ENCODE measurements around the gene ABCG4.
"Not testable (repeated sequence)": the region's sequence is repeated elsewhere in the genome, so short reads cannot be mapped to it uniquely, and the experiment has no call there.

The ABCG4 gene

DNA sequence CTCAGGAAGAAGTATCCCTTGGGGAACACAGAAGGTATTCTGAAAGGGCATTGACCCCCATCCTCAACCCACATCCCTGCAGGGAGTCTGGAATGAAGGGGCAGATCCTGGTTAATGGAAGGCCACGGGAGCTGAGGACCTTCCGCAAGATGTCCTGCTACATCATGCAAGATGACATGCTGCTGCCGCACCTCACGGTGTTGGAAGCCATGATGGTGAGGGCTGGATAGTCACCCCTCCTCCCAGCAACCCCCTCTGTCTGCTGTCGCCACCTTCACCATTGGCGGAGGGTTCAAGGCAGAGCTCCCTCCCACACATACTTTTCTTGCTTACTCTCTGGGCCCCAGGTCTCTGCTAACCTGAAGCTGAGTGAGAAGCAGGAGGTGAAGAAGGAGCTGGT lies 5.3 kb downstream of the ABCG4 start:
- no peak for DNase-seq (ENCODE audit: low read depth)

DNA sequence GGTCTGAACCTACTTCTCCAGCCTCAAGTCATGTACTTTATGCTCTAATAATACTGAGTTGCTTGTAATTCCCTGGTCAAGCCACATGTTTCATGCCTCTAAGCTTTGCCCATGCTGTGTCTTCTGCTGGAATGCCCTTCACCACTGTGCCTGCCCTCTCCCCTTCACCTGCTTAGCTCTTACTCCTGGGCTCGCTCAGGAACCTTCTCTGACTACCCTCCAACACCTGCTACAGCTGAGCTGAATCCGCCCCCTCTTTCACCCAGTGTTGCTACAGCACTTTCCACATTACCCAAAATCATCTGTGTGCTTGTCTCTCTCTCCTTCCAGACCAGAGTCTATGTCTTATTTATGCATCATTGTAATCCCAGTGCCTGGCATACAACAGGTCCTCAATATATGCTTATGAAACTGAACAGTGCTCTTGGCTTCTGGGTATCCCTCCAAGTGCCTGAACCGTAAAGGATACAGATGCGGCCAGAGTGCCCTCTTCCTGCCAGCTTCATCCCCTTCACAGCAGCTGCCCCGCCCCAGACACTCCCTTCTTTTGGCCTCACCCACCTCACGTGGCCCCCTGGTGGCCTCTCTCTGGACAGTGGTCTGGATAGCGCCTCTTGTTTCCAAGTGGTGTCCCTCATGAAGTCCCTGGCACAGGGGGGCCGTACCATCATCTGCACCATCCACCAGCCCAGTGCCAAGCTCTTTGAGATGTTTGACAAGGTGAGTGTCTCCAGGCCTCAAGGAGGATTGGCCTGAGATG lies 7.1 kb downstream of the ABCG4 start:
- no peak for DNase-seq (ENCODE audit: low read depth)

DNA sequence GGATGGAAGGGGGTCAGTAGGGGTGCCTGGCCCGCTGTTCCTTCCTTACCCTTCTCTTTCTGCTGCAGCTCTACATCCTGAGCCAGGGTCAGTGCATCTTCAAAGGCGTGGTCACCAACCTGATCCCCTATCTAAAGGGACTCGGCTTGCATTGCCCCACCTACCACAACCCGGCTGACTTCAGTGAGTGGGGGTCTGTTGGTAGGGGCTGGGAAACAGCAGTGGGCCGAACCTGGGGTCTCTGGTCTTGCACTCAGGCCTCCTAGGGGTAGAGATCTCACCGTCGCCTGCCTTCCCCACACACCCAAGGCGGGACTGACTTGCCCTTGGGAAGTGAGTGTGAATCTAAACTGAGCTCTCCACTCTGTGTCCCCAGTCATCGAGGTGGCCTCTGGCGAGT lies 7.6 kb downstream of the ABCG4 start:
- no peak for DNase-seq (ENCODE audit: low read depth)

DNA sequence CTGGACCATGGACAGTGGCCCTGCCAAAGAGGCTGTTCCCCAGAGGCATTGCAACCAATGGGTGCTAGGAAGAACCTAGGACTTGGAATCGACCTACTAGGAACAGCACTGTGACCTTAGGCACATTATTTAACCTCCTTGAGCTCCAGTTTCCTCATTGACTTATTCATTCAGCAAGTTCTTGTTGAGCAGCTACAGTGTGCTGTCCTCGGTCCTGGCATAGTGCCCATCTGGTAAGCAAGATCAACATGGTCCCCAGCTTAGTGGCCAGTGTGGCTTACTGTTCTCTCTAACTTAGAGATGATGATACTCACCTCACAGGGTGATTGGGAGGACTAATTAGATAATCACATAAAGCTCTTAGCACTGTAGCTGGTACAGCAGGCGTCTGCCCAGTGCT lies 8.2 kb downstream of the ABCG4 start:
- DNase-seq (ENCODE audit: low read depth) = no peak

DNA sequence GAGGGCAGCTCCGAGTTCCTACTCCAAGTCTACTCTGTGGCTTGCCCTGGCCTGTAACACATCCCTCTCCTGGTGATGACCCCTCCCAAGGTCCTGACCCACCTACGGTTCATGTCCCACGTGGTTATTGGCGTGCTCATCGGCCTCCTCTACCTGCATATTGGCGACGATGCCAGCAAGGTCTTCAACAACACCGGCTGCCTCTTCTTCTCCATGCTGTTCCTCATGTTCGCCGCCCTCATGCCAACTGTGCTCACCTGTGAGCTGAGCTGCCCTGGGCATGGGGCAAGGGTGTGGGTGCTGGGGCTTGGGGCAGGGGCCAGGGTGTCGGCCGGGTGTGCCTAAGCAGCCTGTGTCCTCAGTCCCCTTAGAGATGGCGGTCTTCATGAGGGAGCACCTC lies 9.6 kb downstream of the ABCG4 start:
- no peak for DNase-seq (ENCODE audit: low read depth)

DNA sequence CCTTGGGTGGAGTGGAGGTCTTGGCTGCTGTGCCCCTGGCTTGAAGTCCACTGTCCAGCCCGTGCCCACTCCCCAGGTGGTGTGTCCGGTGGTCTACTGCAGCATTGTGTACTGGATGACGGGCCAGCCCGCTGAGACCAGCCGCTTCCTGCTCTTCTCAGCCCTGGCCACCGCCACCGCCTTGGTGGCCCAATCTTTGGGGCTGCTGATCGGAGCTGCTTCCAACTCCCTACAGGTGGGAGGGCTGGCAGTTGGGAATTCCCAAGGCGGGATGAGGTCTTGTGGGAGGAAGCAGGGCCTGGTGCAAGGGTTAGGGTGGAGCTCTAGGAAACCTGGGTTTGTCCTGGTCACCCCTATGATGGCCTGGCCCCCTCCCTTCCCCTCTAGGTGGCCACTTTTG lies 11.3 kb downstream of the ABCG4 start:
- no peak for DNase-seq (ENCODE audit: low read depth)

DNA sequence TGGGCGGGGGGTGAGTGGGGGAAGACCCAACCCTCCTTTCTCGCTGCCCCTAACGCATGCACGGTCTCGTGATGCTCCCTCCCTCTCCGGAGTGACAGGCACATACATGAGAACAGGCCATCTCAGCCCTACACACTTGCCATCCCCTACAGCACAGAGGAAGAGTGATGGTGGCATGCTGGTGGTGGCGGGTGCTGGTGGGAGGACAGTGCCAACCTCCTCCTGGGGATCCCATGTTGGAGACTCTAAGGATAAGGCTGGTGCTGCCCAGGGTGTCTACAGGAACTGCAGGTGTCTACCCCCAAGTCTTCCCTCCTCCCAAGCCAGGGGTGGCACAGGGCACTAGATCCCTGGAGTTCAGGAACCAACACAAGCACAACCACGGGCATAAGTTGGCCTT lies 13.0 kb downstream of the ABCG4 start:
- DNase-seq (ENCODE audit: low read depth) = no peak

DNA sequence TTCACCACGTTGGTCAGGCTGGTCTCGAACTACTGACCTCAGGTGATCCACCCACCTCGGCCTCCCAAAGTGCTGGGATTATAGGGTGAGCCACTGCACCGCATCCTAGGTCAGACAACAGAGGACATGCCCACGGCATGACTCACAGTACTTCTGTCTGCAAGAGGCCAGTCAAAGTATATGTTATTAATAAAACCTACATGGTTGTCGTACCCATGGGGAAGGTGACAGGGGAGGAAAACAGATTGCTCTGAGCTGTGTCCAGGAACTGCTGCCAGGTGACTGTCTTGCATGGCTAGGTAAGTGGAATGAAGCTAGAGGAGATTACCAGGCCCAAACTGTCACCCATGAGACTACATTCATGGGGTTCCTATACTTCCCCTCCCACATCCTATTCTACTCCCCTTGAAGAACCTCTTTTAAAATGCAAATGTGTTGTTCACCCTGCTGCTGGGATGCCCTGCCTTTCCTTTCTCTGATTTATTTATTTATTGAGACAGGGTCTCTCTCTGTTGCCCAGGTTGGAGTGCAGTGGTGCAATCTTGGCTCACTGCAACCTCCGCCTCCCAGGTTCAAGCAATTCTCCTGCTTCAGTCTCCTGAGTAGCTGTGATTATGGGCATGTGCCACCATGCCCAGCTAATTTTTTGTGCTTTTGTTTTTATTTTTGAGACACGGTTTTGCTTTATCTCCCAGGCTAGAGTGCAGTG lies 17.7 kb downstream of the ABCG4 start:
- DNase-seq (ENCODE audit: low read depth) = peak; percentile 10

DNA sequence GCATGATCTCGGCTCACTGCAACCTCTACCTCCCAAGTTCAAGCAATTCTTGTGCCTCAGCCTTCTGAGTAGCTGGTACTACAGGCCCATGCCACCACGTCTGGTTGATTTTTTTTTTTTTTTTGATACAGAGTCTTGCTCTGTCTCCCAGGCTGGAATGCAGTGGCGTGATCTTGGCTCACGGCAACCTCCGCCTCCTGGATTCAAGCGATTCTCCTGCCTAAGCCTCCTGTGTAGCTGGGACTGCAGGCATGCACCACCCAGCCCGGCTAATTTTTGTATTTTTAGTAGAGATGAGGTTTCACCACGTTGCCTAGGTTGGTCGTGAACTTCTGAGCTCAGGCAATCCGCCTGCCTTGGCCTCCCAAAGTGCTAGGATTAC lies 18.2 kb downstream of the ABCG4 start:
- DNase-seq (ENCODE audit: low read depth) = not testable (repeated sequence)

DNA sequence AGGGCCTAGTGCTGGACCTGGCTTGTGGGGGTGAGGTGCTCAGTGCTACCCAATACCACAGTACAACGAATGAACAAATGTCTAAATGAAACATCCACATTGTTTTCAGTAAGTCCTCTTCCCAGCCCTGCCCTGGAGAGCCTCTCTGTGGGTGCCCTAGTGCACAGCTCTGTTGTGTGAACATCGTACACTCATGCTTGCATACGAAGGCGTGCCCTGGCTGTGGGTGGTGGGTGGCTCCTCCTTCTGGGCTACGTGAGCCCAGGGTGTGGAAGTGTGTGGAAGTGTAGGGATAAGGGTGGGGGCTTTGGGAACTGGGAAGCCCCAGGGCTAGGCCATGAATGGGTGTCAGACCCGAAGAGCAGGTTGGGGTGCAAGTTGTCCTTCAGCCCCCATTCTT lies 19.1 kb downstream of the ABCG4 start:
- DNase-seq (ENCODE audit: low read depth) = no peak

DNA sequence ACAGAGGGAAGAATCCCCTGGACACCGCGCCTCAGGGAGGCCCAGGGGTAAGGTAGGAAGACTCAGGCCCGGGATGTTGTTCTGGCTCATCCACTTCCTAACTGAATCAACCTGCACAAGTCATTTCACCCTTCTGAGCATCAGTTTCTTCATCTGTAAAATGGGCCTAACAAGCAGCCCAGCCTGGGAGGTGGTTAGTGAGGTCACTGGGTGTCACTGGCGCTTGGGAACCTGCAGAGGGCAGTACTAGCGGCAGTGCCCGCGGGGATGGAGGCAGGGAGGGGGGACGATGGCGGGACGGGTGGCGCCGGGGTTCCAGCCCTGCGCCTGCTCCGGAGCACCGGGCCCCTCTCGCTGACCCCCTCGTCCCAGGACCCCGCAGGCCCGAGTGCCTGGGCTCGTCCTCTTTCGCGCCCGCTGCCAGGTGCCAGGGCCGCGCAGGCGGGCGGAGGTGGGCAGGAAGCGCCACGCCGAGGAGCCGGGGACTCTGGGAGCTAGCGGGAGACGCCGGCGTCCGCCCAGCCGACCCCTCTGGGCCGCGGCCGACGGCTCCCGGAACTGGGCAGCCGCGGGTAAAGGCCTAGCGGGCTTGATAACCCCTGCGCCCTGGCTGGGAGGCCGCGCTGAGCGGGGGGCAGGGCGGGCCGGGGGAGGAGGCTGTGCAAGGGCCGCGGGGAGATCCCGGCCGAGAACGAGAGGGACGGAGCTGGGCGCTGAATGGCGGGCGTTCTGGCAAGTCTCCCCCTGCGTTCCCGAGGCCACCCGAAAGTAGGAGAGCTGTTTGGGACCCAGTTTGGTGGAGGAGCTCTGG lies 19.8 kb downstream of the ABCG4 start, which contains the start of gene NLRX1:
TSS of gene NLRX1 (plus strand) at position 255 of the 811 bp plus-strand sequence. CDS start 2,679 bp downstream, outside the sequence.
- peak; percentile 22 for DNase-seq (ENCODE audit: low read depth)

DNA sequence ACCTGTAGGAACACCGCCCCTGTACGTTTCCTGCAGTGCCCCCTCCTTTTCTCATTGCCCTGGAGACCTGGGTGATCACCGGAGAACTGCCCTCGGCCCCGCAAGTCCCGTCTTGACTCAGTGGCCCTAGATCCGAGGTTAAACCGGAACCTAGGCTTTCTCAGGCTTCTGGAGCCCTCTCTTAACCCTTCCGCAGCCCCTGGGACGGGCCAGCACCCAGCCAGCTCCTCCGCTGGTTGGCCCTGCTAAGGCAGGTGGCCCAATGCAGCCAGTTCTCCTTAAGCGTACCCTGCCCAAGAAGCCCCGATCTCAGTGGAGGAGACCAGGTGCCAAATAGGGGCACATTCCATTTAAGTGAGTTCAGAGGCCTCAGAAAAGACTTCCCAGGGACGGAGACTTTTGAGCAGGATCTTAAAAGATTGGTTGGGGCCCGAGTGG lies 20.4 kb downstream of the ABCG4 start:
- DNase-seq (ENCODE audit: low read depth) = peak; percentile 6

DNA sequence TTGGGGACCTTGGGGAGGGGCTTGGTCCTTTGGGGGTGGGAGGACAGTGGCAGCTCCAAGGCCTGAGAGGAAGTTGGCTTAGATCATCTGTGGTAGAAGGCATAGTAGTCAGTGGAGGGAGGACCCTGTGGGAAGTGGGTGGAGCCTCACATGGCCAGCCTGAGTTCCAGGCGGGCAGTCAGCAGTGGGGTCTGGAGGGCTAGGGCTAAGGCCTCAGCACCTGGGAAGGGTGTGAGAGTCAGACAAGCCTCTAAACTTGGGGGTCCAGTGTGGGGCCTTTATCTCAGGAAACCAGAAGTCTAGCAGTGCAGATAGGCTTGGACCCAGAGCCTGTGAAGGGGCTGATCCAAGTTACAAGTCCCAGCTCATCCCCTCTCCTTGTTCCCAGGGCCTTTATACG lies 23.7 kb downstream of the ABCG4 start:
- DNase-seq (ENCODE audit: low read depth) = no peak

DNA sequence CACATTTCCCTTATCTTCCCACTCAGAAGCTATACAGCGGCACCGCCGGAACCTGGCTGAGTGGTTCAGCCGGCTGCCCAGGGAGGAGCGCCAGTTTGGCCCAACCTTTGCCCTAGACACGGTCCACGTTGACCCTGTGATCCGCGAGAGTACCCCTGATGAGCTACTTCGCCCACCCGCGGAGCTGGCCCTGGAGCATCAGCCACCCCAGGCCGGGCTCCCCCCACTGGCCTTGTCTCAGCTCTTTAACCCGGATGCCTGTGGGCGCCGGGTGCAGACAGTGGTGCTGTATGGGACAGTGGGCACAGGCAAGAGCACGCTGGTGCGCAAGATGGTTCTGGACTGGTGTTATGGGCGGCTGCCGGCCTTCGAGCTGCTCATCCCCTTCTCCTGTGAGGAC lies 24.6 kb downstream of the ABCG4 start:
- no peak for DNase-seq (ENCODE audit: low read depth)

DNA sequence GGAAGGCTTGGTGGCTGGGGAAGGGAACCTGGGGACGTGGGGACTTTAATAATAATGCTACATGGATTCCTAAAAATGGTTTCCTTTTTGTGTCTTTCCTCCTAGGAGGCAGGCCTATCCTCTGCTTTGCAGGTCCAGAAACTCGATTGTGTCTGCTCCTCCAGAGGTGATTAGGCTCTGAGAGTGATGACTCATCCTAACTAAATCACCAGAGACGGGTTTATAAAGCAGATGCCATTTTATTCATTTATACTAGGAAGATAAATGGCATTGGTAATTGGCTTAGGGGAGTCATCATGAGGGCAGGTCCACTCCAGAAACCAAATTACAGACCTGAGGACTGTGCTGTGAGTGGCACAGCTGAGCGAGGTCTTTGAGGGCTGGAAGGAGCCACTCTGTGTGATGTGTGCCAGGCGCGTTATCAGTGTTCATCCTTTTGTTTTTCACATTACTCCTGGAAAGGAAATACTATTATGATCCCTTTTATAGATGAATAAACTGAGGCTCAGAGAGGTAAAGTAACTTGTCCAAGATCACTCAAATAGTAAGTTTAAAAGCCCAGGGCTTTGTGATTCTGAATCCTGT lies 26.7 kb downstream of the ABCG4 start:
- peak; percentile 12 for DNase-seq (ENCODE audit: low read depth)

DNA sequence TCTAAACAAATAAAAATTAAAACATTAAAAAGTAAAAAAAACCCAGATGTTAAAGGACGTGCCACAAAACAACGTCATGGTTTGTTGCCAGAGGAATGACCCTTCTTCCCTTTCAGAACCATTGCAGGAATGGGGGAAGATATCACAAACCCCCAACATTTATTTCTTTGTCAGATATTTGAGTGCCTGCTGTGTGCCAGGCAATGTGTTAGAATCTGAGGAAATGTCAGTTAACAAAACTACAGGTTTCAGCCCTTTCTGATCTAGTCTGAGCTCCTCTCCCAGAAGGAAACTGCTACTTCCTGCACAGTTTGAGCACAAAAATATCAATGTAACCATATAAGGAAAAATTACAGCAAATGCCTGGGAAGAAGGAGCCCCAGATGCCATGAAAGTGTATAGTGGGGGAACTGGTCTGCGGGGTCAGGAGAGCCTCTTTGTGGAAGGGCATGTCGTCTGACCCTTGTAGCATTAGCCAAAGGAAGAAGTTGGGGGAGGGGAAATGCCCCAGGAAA lies 29.4 kb downstream of the ABCG4 start:
- DNase-seq (ENCODE audit: low read depth) = no peak

DNA sequence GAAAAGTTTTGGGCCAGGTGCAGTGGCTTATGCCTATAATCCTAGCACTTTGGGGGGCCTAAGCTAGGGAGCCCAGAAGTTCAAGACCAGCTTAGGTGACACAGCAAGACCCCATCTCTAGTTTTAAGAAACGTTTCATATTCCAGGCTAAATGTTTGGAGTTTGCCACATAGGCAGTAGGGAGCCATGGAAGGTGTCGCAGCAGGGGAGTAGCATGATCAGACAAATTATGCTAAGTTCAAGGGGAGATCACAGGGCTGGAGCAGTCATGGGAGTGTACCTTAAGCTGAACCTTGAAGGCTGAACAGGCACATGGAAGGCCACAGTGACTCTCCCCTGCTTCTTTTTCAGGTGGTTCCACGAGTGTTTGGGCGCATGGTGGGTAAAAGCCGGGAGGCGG lies 30.5 kb downstream of the ABCG4 start:
- no peak for DNase-seq (ENCODE audit: low read depth)

DNA sequence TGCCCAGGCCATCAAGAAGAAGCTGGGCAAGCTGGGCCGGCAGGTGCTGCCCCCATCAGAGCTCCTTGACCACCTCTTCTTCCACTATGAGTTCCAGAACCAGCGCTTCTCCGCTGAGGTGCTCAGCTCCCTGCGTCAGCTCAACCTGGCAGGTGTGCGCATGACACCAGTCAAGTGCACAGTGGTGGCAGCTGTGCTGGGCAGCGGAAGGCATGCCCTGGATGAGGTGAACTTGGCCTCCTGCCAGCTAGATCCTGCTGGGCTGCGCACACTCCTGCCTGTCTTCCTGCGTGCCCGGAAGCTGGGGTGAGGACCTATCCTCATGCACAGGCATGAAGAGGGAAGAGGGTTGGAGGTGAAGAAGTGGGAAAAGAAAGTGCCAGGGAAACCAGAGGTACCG lies 31.1 kb downstream of the ABCG4 start:
- DNase-seq (ENCODE audit: low read depth) = no peak

DNA sequence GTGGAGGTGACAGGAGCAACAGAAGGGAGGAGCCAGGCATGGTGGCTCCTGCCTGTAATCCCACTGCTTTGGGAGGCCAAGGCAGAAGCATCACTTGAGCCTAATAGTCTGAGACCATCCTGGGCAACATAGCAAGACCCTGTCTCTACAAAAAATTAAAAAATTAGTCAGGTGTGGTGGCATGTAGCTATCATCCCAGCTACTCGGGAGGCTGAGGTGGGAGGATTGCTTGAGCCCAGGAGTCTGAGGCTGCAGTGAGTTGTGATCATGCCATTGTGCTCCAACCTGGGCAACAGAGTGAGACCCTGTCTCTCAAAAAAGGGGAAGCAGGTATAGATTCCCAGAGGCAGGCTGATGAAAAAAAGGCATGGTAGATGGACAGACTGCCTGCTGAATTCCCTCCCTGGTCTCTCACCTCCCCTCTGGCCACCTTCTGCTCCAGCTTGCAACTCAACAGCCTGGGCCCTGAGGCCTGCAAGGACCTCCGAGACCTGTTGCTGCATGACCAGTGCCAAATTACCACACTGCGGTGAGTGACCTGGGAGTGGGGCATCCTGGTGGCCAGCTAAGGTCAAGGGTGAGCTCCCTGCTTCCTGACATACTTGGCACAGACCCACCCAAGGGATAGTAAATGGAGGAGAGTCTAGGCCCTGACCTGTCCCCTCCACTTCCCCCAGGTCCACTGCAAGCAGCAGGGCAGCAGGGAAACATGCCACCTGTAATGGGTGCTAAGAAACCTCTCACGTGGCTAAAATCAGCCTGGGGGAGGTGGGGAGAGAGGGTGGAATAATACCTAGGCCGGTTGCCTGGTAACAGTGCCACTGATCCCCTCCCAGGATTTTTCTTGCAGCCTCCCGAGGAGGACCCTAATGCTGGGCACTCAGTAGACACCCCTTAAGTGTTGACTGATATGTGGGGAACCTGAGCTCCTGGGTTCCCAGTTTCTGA lies 32.2 kb downstream of the ABCG4 start:
- DNase-seq (ENCODE audit: low read depth) = no peak

DNA sequence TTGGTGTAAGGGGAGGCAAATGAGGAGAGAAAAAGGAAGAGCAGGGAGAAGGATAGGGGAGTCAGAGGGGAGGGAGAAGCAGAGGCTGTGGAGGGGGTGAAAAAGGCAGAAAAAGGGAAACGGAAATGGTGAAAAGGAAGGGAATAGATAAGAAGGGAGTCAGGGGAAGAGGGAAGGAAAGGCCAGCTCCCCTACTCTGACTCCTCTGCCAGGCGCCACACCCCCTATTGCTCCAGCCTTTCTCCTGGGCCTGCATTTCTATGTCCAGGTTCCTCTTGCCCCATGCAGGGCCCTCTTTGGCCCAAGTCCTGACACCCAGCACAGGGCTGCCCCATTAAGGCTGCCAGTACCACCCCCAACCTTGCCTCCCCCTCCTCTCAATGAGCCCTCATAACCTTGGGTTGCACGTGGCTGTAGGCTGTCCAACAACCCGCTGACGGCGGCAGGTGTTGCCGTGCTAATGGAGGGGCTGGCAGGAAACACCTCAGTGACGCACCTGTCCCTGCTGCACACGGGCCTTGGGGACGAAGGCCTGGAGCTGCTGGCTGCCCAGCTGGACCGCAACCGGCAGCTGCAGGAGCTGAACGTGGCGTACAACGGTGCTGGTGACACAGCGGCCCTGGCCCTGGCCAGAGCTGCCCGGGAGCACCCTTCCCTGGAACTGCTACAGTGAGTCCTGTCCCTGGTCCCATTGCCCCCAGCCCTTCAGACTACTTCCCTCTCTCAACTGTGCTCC lies 33.0 kb downstream of the ABCG4 start:
- DNase-seq (ENCODE audit: low read depth) = no peak
